T-cell (primary cell): ENCODE data around the gene WDR62. TPM values are rescaled to one million over a fixed set of nuclear protein-coding genes. Genes with fewer than 3 reads are reported as not detected.

Experiments used
- ATAC-seq, 4 experiments: fragments of 200-7000 bp in 3 of 4; fragments of 150-1000 bp in 1 of 4; cut with Tn5 transposase; replicated peaks in 1 of 4; 1 replicate in 3 of 4; 2 replicates in 1 of 4; pipeline ENCODE4 v1.10.0; 2021; ENCODE audit warnings: moderate library complexity in 3 of 4, mild to moderate bottlenecking in 2 of 4, moderate number of reproducible peaks in 1 of 4
- CTCF ChIA-PET, 2 donors: fragments of 300-600 bp; sonication (Branson Sonifier 250); formaldehyde crosslinking; loops; one replicate each; lab custom pipeline; 2022; ENCODE audit warnings: antibody characterized with exemption in 2 of 2; lab: Charles Lee
- POLR2A ChIA-PET, 2 donors: fragments of 300-600 bp; sonication (Branson Sonifier 250); formaldehyde crosslinking; loops; one replicate each; lab custom pipeline; 2022; ENCODE audit warnings: antibody characterized with exemption in 2 of 2; lab: Charles Lee
- DNase-seq, 35 experiments: peaks; one replicate each; pipeline versions ENCODE4 v3.0.0 to v3.0.0-alpha.2; 2013 to 2023
- H3K27ac ChIP-seq: one replicate; pipeline ENCODE4 v1.5.1; 2013; ENCODE audit warnings: low read length
- H3K27me3 ChIP-seq, 2 experiments: replicated peaks in 1 of 2; 1 replicate in 1 of 2; 2 replicates in 1 of 2; pipeline versions ENCODE4 v1.6.1 to v1.7.0; 2013; ENCODE audit warnings: low read length in 1 of 2, mixed read lengths in 1 of 2; ENCODE audit not compliant: control insufficient read depth in 2 of 2, insufficient read depth in 2 of 2; ENCODE audit errors: extremely low read depth in 1 of 2
- H3K36me3 ChIP-seq, 2 donors: 1 replicate in 1 of 2; 2 replicates in 1 of 2; pipeline versions ENCODE4 v1.6.1 to v1.7.0; 2013; ENCODE audit warnings: low read length in 1 of 2; ENCODE audit not compliant: control insufficient read depth in 2 of 2, insufficient read depth in 1 of 2; ENCODE audit errors: extremely low read depth in 1 of 2
- H3K4me1 ChIP-seq, 2 experiments: 1 replicate in 1 of 2; 2 replicates in 1 of 2; pipeline versions ENCODE4 v1.6.1 to v1.7.0; 2013; ENCODE audit warnings: low read length in 2 of 2, mixed read lengths in 1 of 2; ENCODE audit not compliant: insufficient read depth in 2 of 2, control insufficient read depth in 1 of 2; ENCODE audit errors: extremely low read depth in 1 of 2
- H3K4me3 ChIP-seq, 2 donors: 1 replicate in 1 of 2; 2 replicates in 1 of 2; pipeline versions ENCODE4 v1.5.1 to v1.7.0; 2013; ENCODE audit warnings: mild to moderate bottlenecking in 2 of 2, low read length in 1 of 2, moderate library complexity in 1 of 2; ENCODE audit not compliant: control insufficient read depth in 1 of 2; ENCODE audit errors: extremely low read depth in 1 of 2
- H3K9me3 ChIP-seq: 2 replicates; pipeline ENCODE4 v1.7.0; 2013
- H3K27ac Mint-ChIP-seq, 2 donors: one replicate each; pipeline ENCODE4 v1.8.0; 2020 to 2021; ENCODE audit warnings: mild to moderate bottlenecking in 2 of 2, mixed read lengths in 2 of 2
- H3K27me3 Mint-ChIP-seq, 2 donors: one replicate each; pipeline ENCODE4 v1.8.0; 2021 to 2022; ENCODE audit warnings: mixed read lengths in 2 of 2
- H3K36me3 Mint-ChIP-seq: one replicate; pipeline ENCODE4 v1.8.0; 2021; ENCODE audit warnings: mixed read lengths
- H3K4me1 Mint-ChIP-seq, 3 donors: one replicate each; pipeline ENCODE4 v1.8.0; 2020 to 2022; ENCODE audit warnings: mixed read lengths in 3 of 3, mild to moderate bottlenecking in 1 of 3
- H3K4me3 Mint-ChIP-seq, 3 donors: one replicate each; pipeline ENCODE4 v1.8.0; 2020 to 2022; ENCODE audit warnings: mild to moderate bottlenecking in 3 of 3, mixed read lengths in 3 of 3, moderate library complexity in 3 of 3
- H3K9me3 Mint-ChIP-seq, 3 donors: one replicate each; pipeline ENCODE4 v1.8.0; 2020 to 2022; ENCODE audit warnings: mixed read lengths in 3 of 3
- WGBS: methylation state at CpG from one replicate; pipeline ENCODE4 v1.1.5; 2013; ENCODE audit warnings: missing lambda C conversion rate; ENCODE audit not compliant: insufficient coverage; 5-methylcytosine and 5-hydroxymethylcytosine counted together
- total RNA-seq, 35 experiments: library from RNA in 6 of 35; stranded (reverse) in 6 of 35; fragments of 120-200 nt in 1 of 35; gene quantifications; one replicate each; pipeline versions ENCODE4 v1.2.1 to v1.2.4 and lab custom pipeline; 2013 to 2026

Gene WDR62
- total RNA-seq (1 to 10 TPM; 1.3 to 3.3 (median 2.2) TPM), total RNA-seq (lab: John Stamatoyannopoulos, UW) (1.3 to 34.2 (median 5.0) reads per million in 29 experiments)
- 1.6 TPM for total RNA-seq (2013)

GRCh38 chr19:36054733-36055686, at the start of gene WDR62:
Gene WDR62, plus strand, starts transcription at chr19:36054897. Its CDS starts 75 bp downstream, at chr19:36054972.
- peaks cover 12 to 21% of the 10 kb centered on the region in 2 experiments for H3K4me1 ChIP-seq
- no peaks in the 10 kb centered on the region for H3K27me3 ChIP-seq
- Mint-ChIP-seq H3K4me3 (peak within 1 kb of the TSS; percentile 92 to 98 (median 97)), H3K4me1 (peaks cover 20 to 27% (median 23%) of the 10 kb centered on the region in 3 donors), H3K27ac (peak within 1 kb of the TSS; percentile 94 to 99), H3K9me3 (no peaks in the 10 kb centered on the region), H3K36me3 (no peaks in the 10 kb centered on the region), H3K27me3 (no peaks in the 10 kb centered on the region)
- under 1% methylated on average over 69 of the region's 76 CpGs for WGBS
- ChIA-PET POLR2A (interaction anchor here in 1 of 2 donors (0.6 to 0.7 kb wide), 3 partner anchors 58 to 923 kb away, joined by 3 read pairs; no protein-coding TSS in a partner anchor), CTCF (interaction anchor here (0.6 to 1.8 kb wide), 4 partner anchors 73 to 269 kb away, joined by 3 to 6 read pairs (median 3); no protein-coding TSS in a partner anchor)
- no peaks in the 10 kb centered on the region for H3K9me3 ChIP-seq
- ATAC-seq = peak; percentile 77 to 81 (median 78)
- H3K27ac ChIP-seq = peak within 1 kb of the TSS; percentile 88
- H3K4me3 ChIP-seq = peak within 1 kb of the TSS; percentile 90 to 91
- H3K36me3 ChIP-seq = no peaks in the 10 kb centered on the region
- peak in 23 of 35 experiments; percentile 7 to 95 (median 90) for DNase-seq

- ATAC-seq (no peak), DNase-seq (no peak)
- Histone ChIP-seq H3K4me3 (no peak overlapping the region), H3K9me3 (no peaks in the 10 kb centered on the region), H3K27me3 (peaks cover 0 to 9% of the 10 kb centered on the region in 2 experiments), H3K27ac (no peak overlapping the region), H3K36me3 (peaks cover 0 to 2% of the 10 kb centered on the region in 2 donors), H3K4me1 (peaks cover 0 to 13% of the 10 kb centered on the region in 2 experiments)
- H3K27me3 Mint-ChIP-seq = no peaks in the 10 kb centered on the region
- CTCF ChIA-PET = no interaction called here
- 83% methylated on average over 5 of the region's 5 CpGs for WGBS
- H3K36me3 Mint-ChIP-seq = no peaks in the 10 kb centered on the region
- no peaks in the 10 kb centered on the region for H3K9me3 Mint-ChIP-seq
- H3K27ac Mint-ChIP-seq = no peak overlapping the region
- peaks cover 14 to 17% (median 16%) of the 10 kb centered on the region in 3 donors for H3K4me1 Mint-ChIP-seq
- POLR2A ChIA-PET = no interaction called here
- H3K4me3 Mint-ChIP-seq = no peak overlapping the region
These were observed 47.7 kb upstream of the WDR62 start for GRCh38 chr19:36006955-36007354.

- Histone ChIP-seq H3K4me1 (peaks cover 0 to 21% of the 10 kb centered on the region in 2 experiments), H3K9me3 (no peaks in the 10 kb centered on the region), H3K27ac (no peak within 1 kb of the TSS), H3K4me3 (peak within 1 kb of the TSS; percentile 30 to 54), H3K36me3 (peaks cover 0 to 2% of the 10 kb centered on the region in 2 donors), H3K27me3 (peaks cover 0 to 9% of the 10 kb centered on the region in 2 experiments)
- H3K4me1 Mint-ChIP-seq = peaks cover 23 to 28% (median 23%) of the 10 kb centered on the region in 3 donors
- 82% methylated on average over 17 of the region's 19 CpGs for WGBS
- H3K4me3 Mint-ChIP-seq = peak within 1 kb of the TSS; percentile 44 to 62 (median 51)
- no peaks in the 10 kb centered on the region for H3K36me3 Mint-ChIP-seq
- H3K9me3 Mint-ChIP-seq = no peaks in the 10 kb centered on the region
- ChIA-PET POLR2A (no interaction called here), CTCF (no interaction called here)
- ATAC-seq (no peak), DNase-seq (no peak)
- no peaks in the 10 kb centered on the region for H3K27me3 Mint-ChIP-seq
- peak within 1 kb of the TSS in 1 of 2 donors; percentile 34 for H3K27ac Mint-ChIP-seq
These were observed 46.2 kb upstream of the WDR62 start, which contains the start of gene SYNE4 for GRCh38 chr19:36008336-36008978. Gene SYNE4, minus strand, starts transcription at chr19:36008813. Its CDS starts 132 bp downstream, at chr19:36008681.

GRCh38 chr19:36009220-36009619, 45.5 kb upstream of the WDR62 start:
- ATAC-seq (peak in 3 of 4 experiments; percentile 10 to 24 (median 12)), DNase-seq (peak in 22 of 35 experiments; percentile 8 to 62 (median 32))
- POLR2A ChIA-PET = no interaction called here
- Mint-ChIP-seq H3K4me1 (peaks cover 30 to 36% (median 30%) of the 10 kb centered on the region in 3 donors), H3K4me3 (peak overlapping the region; percentile 44 to 62 (median 51)), H3K9me3 (no peaks in the 10 kb centered on the region), H3K27ac (no peak overlapping the region), H3K36me3 (no peaks in the 10 kb centered on the region), H3K27me3 (no peaks in the 10 kb centered on the region)
- H3K4me3 ChIP-seq = peak overlapping the region; percentile 30 to 54
- H3K36me3 ChIP-seq = peaks cover 0 to under 1% of the 10 kb centered on the region in 2 donors
- WGBS = 7% methylated on average over 50 of the region's 50 CpGs
- CTCF ChIA-PET = no interaction called here
- H3K4me1 ChIP-seq = peaks cover 0 to 26% of the 10 kb centered on the region in 2 experiments
- no peak overlapping the region for H3K27ac ChIP-seq
- no peaks in the 10 kb centered on the region for H3K9me3 ChIP-seq
- peaks cover 0 to 9% of the 10 kb centered on the region in 2 experiments for H3K27me3 ChIP-seq

- peaks cover 0 to 9% of the 10 kb centered on the region in 2 experiments for H3K27me3 ChIP-seq
- DNase-seq (no peak), ATAC-seq (no peak)
- no peaks in the 10 kb centered on the region for H3K9me3 ChIP-seq
- H3K27ac Mint-ChIP-seq = no peak overlapping the region
- POLR2A ChIA-PET = no interaction called here
- peak overlapping the region in 1 of 2 donors; percentile 30 for H3K4me3 ChIP-seq
- 75% methylated on average over 13 of the region's 15 CpGs for WGBS
- peaks cover 0 to 31% of the 10 kb centered on the region in 2 experiments for H3K4me1 ChIP-seq
- peak overlapping the region; percentile 44 to 62 (median 51) for H3K4me3 Mint-ChIP-seq
- H3K36me3 Mint-ChIP-seq = no peaks in the 10 kb centered on the region
- no peak overlapping the region for H3K27ac ChIP-seq
- H3K27me3 Mint-ChIP-seq = no peaks in the 10 kb centered on the region
- peaks cover 36 to 42% (median 36%) of the 10 kb centered on the region in 3 donors for H3K4me1 Mint-ChIP-seq
- CTCF ChIA-PET = no interaction called here
- no peaks in the 10 kb centered on the region for H3K36me3 ChIP-seq
- no peaks in the 10 kb centered on the region for H3K9me3 Mint-ChIP-seq
These were observed 44.9 kb upstream of the WDR62 start for GRCh38 chr19:36009633-36010379.
